Stimulated activated CD8-positive, alpha-beta memory T cell treated with anti-CD3 and anti-CD28 coated beads, Interleukin-12 subunit alpha, Interleukin-12 subunit beta, amount 100 ng/mL, for 24 hours (primary cell): Measurements from ENCODE around the gene LRRC17.

Experiments used
- DNase-seq: peaks from one replicate; pipeline ENCODE4 v3.0.0-alpha.2; 2020; ENCODE audit errors: extremely low read depth

The LRRC17 gene

GRCh38 chr7:102912742-102913141 is at the start of gene LRRC17:
TSS of gene LRRC17 (plus strand) at chr7:102913000. CDS start at chr7:102933914, 20,914 bp downstream.
- no peak for DNase-seq

- no peak for DNase-seq
Observed at GRCh38 chr7:102864958-102865357, 47.8 kb upstream of the LRRC17 start.

GRCh38 chr7:102866535-102867215 is 46.1 kb upstream of the LRRC17 start:
- DNase-seq = no peak

GRCh38 chr7:102869195-102869594 is 43.6 kb upstream of the LRRC17 start:
- no peak for DNase-seq

- DNase-seq = no peak
Observed at GRCh38 chr7:102872460-102872859, 40.3 kb upstream of the LRRC17 start.

GRCh38 chr7:102873470-102874165 is 39.2 kb upstream of the LRRC17 start:
- DNase-seq = no peak

GRCh38 chr7:102874166-102874829 is 38.5 kb upstream of the LRRC17 start:
- DNase-seq = no peak

- no peak for DNase-seq
Observed at GRCh38 chr7:102874966-102875365, 37.8 kb upstream of the LRRC17 start.

GRCh38 chr7:102875700-102876295 is 37.0 kb upstream of the LRRC17 start:
- DNase-seq = peak; percentile 2

- no peak for DNase-seq
Observed at GRCh38 chr7:102883098-102883860, 29.5 kb upstream of the LRRC17 start.

GRCh38 chr7:102888561-102889233 is 24.1 kb upstream of the LRRC17 start:
- DNase-seq = no peak

- DNase-seq = no peak
Observed at GRCh38 chr7:102889851-102890250, 22.9 kb upstream of the LRRC17 start.

GRCh38 chr7:102890292-102890970 is 22.4 kb upstream of the LRRC17 start:
- DNase-seq = no peak

GRCh38 chr7:102890971-102891692 is 21.7 kb upstream of the LRRC17 start:
- DNase-seq = no peak

GRCh38 chr7:102891693-102892261 is 21.0 kb upstream of the LRRC17 start:
- DNase-seq = no peak

GRCh38 chr7:102892631-102893278 is 20.0 kb upstream of the LRRC17 start:
- DNase-seq = no peak

GRCh38 chr7:102895602-102896001 is 17.2 kb upstream of the LRRC17 start:
- no peak for DNase-seq

- no peak for DNase-seq
Observed at GRCh38 chr7:102896585-102896984, 16.2 kb upstream of the LRRC17 start.

- DNase-seq = no peak
Observed at GRCh38 chr7:102897211-102897631, 15.6 kb upstream of the LRRC17 start.
